Glutamatergic neuron (in vitro differentiated cells): ENCODE results near the gene SETD3. TPM values are rescaled to one million over a fixed set of nuclear protein-coding genes. Genes with fewer than 3 reads are reported as not detected.

ENCODE experiments used
- DNase-seq: peaks from one replicate; pipeline ENCODE4 v3.0.0; 2022
- H3K27ac Mint-ChIP-seq: one replicate; pipeline ENCODE4 v1.8.0; 2020; ENCODE audit warnings: mild to moderate bottlenecking, mixed read lengths, inconsistent platforms; ENCODE audit not compliant: unreplicated experiment
- H3K27me3 Mint-ChIP-seq: one replicate; pipeline ENCODE4 v1.8.0; 2020; ENCODE audit warnings: mild to moderate bottlenecking, moderate library complexity, mixed read lengths, inconsistent platforms; ENCODE audit not compliant: unreplicated experiment
- H3K36me3 Mint-ChIP-seq: one replicate; pipeline ENCODE4 v1.8.0; 2020; ENCODE audit warnings: mild to moderate bottlenecking, mixed read lengths, inconsistent platforms; ENCODE audit not compliant: unreplicated experiment
- H3K4me1 Mint-ChIP-seq: one replicate; pipeline ENCODE4 v1.8.0; 2020; ENCODE audit warnings: mild to moderate bottlenecking, low read depth, mixed read lengths, inconsistent platforms; ENCODE audit not compliant: unreplicated experiment
- H3K4me3 Mint-ChIP-seq: one replicate; pipeline ENCODE4 v1.8.0; 2020; ENCODE audit warnings: mild to moderate bottlenecking, mixed read lengths, inconsistent platforms; ENCODE audit not compliant: unreplicated experiment
- H3K9me3 Mint-ChIP-seq: one replicate; pipeline ENCODE4 v1.8.0; 2020; ENCODE audit warnings: mild to moderate bottlenecking, moderate library complexity, mixed read lengths, inconsistent platforms; ENCODE audit not compliant: unreplicated experiment
- total RNA-seq: library from RNA; stranded (reverse); fragmentation: NEBNext Ultra II Directional; extraction: Animal tissue kit (Norgen Biotek cat#: 25700); gene quantifications from one replicate; pipeline ENCODE4 v1.2.1, GENCODE V29; 2021; ENCODE audit not compliant: unreplicated experiment
- TF ChIP-seq, protein P1 (sequence below): fragments of 200-600 bp; sonication (generic); IDR thresholded peaks from one replicate; pipeline ENCODE4 v1.5.0; 2021; ENCODE audit not compliant: partially characterized antibody, unreplicated experiment

The SETD3 gene
- total RNA-seq, 1 donor from 2014 or later, result 46.2 TPM

DNA sequence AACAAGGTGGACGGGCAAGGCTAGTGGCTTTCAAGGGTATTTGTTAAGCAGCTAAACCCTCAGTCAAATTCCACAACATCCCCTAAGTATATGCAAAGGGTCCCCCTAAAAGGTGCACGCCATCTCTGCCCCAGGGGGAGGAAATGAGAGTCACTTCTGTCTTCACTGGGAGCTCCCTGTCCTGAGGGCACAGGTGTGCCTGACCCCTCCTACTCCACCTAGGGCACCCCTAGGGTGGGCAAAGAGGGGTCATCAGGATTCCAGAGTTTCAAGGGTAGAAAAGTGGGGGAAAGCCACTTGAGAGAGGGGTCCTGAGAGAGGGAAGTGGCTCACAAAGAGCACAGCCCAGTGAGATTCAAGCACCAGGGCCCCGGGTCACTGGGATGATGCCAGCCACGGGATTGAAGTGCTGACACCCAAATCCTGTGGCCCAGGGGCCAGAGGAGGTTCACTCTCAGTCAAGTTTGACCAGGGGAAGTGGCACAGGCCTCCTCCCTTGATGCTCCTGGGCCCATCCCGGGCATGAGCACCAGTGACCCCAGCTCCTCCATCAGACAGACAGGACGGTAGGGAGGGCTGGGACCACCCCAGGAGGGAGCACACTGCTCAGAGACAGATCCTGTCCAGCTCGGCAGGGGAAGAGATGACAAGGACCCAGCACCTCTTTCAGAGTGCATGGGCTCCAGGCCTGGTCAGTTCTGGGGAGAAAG, 126.3 kb downstream of the SETD3 start:
- Mint-ChIP-seq H3K9me3 (no peaks in the 10 kb centered on the region), H3K27ac (no peak overlapping the region), H3K27me3 (no peaks in the 10 kb centered on the region), H3K4me1 (peaks cover 1% of the 10 kb centered on the region), H3K4me3 (no peak overlapping the region), H3K36me3 (no peaks in the 10 kb centered on the region)
- no peak for DNase-seq
- TF ChIP-seq, protein P1, sequence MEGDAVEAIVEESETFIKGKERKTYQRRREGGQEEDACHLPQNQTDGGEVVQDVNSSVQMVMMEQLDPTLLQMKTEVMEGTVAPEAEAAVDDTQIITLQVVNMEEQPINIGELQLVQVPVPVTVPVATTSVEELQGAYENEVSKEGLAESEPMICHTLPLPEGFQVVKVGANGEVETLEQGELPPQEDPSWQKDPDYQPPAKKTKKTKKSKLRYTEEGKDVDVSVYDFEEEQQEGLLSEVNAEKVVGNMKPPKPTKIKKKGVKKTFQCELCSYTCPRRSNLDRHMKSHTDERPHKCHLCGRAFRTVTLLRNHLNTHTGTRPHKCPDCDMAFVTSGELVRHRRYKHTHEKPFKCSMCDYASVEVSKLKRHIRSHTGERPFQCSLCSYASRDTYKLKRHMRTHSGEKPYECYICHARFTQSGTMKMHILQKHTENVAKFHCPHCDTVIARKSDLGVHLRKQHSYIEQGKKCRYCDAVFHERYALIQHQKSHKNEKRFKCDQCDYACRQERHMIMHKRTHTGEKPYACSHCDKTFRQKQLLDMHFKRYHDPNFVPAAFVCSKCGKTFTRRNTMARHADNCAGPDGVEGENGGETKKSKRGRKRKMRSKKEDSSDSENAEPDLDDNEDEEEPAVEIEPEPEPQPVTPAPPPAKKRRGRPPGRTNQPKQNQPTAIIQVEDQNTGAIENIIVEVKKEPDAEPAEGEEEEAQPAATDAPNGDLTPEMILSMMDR, result no peak

DNA sequence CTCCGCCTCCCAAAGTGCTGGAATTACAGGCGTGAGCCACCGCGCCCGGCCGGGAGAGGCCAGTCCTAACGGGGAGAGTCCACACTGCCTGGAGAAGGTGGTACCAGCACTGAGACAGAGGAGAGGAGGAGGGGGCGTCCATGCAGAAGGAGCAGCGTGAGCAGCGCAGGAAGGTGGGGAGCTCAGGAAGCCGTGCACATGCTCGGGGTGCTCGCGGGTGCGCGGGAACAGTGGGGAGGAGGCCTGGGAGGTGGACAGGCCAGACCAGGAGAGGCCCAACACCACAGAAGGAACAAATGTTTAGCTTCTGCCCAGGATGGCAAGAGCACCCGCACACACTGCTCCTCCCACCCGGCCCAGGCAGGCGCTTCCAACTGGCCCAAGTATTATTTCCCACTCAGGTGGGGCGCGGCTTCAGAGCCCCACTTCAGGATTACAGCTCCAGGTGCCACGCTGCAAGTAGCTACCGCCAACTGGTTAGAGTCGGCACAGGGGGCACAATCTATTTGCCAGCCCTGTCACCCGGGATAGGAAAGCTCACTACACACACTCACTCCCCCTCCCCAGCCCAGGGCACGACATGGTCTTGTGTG, 127.9 kb downstream of the SETD3 start:
- Mint-ChIP-seq H3K4me1 (peaks cover 3% of the 10 kb centered on the region), H3K27me3 (peaks cover 3% of the 10 kb centered on the region), H3K36me3 (peaks cover 3% of the 10 kb centered on the region), H3K27ac (no peak overlapping the region), H3K4me3 (no peak overlapping the region), H3K9me3 (peaks cover 2% of the 10 kb centered on the region)
- TF ChIP-seq, protein P1, result no peak
- no peak for DNase-seq

GRCh38 chr14:99351166-99352007, 129.3 kb downstream of the SETD3 start:
- no peak for DNase-seq
- H3K4me3 Mint-ChIP-seq, result no peak overlapping the region
- peaks cover 8% of the 10 kb centered on the region for H3K9me3 Mint-ChIP-seq
- TF ChIP-seq, protein P1, result no peak
- no peak overlapping the region for H3K27ac Mint-ChIP-seq
- H3K36me3 Mint-ChIP-seq, result peaks cover 5% of the 10 kb centered on the region
- H3K4me1 Mint-ChIP-seq, result peaks cover 3% of the 10 kb centered on the region
- peaks cover 4% of the 10 kb centered on the region for H3K27me3 Mint-ChIP-seq

- TF ChIP-seq, protein P1, result no peak
- DNase-seq, result no peak
- Mint-ChIP-seq H3K27me3 (peaks cover 7% of the 10 kb centered on the region), H3K27ac (no peak overlapping the region), H3K4me1 (peaks cover 3% of the 10 kb centered on the region), H3K36me3 (peaks cover 5% of the 10 kb centered on the region), H3K9me3 (peaks cover 11% of the 10 kb centered on the region), H3K4me3 (no peak overlapping the region)
Observed at GRCh38 chr14:99350751-99351150, 129.9 kb downstream of the SETD3 start.
